ENCODE measurements around the gene DENND5B.

The DENND5B gene

GRCh38 chr12:31522607-31523006, 68.3 kb downstream of the DENND5B start:
- Histone ChIP-seq H3K4me3 (ENCODE audit: low read length in 2 of 2) (no peak overlapping the region), H3K4me1 (ENCODE audit: control insufficient read depth, insufficient read depth, low read length) (no peaks in the 10 kb centered on the region), H3K27ac (ENCODE audit: low read length) (no peak overlapping the region), H3K27me3 (ENCODE audit: control insufficient read depth in 1 of 2, insufficient read depth in 2 of 2, low read length in 2 of 2) (no peaks in the 10 kb centered on the region), H3K9ac (ENCODE audit: low read length in 2 of 2) (no peak overlapping the region), H3K9me3 (ENCODE audit: control insufficient read depth in 2 of 2, low read length in 2 of 2) (no peaks in the 10 kb centered on the region), H3K36me3 (ENCODE audit: control insufficient read depth in 2 of 2, insufficient read depth in 2 of 2, low read length in 2 of 2) (no peaks in the 10 kb centered on the region)

GRCh38 chr12:31521964-31522363, 69.0 kb downstream of the DENND5B start:
- H3K27me3 ChIP-seq (ENCODE audit: control insufficient read depth in 1 of 2, insufficient read depth in 2 of 2, low read length in 2 of 2) = no peaks in the 10 kb centered on the region
- no peak overlapping the region for H3K9ac ChIP-seq (ENCODE audit: low read length in 2 of 2)
- no peaks in the 10 kb centered on the region for H3K4me1 ChIP-seq (ENCODE audit: control insufficient read depth, insufficient read depth, low read length)
- no peaks in the 10 kb centered on the region for H3K36me3 ChIP-seq (ENCODE audit: control insufficient read depth in 2 of 2, insufficient read depth in 2 of 2, low read length in 2 of 2)
- H3K27ac ChIP-seq (ENCODE audit: low read length) = no peak overlapping the region
- no peak overlapping the region for H3K4me3 ChIP-seq (ENCODE audit: low read length in 2 of 2)
- H3K9me3 ChIP-seq (ENCODE audit: control insufficient read depth in 2 of 2, low read length in 2 of 2) = no peaks in the 10 kb centered on the region

- H3K4me1 ChIP-seq (ENCODE audit: control insufficient read depth, insufficient read depth, low read length) = no peaks in the 10 kb centered on the region
Measured at GRCh38 chr12:31519511-31519910, 71.4 kb downstream of the DENND5B start.

GRCh38 chr12:31518680-31519227, 72.2 kb downstream of the DENND5B start:
- no peaks in the 10 kb centered on the region for H3K9me3 ChIP-seq (ENCODE audit: control insufficient read depth in 2 of 2, low read length in 2 of 2)
- H3K27ac ChIP-seq (ENCODE audit: low read length) = no peak overlapping the region
- no peaks in the 10 kb centered on the region for H3K4me1 ChIP-seq (ENCODE audit: control insufficient read depth, insufficient read depth, low read length)
- H3K9ac ChIP-seq (ENCODE audit: low read length in 2 of 2) = no peak overlapping the region
- H3K36me3 ChIP-seq (ENCODE audit: control insufficient read depth in 2 of 2, insufficient read depth in 2 of 2, low read length in 2 of 2) = no peaks in the 10 kb centered on the region
- H3K4me3 ChIP-seq (ENCODE audit: low read length in 2 of 2) = no peak overlapping the region
- H3K27me3 ChIP-seq (ENCODE audit: control insufficient read depth in 1 of 2, insufficient read depth in 2 of 2, low read length in 2 of 2) = no peaks in the 10 kb centered on the region

More at GRCh38 chr12:31519511-31519910, 71.4 kb downstream of the DENND5B start:
- Histone ChIP-seq H3K4me3 (ENCODE audit: low read length in 2 of 2) (no peak overlapping the region), H3K9ac (ENCODE audit: low read length in 2 of 2) (no peak overlapping the region), H3K27ac (ENCODE audit: low read length) (no peak overlapping the region), H3K36me3 (ENCODE audit: control insufficient read depth in 2 of 2, insufficient read depth in 2 of 2, low read length in 2 of 2) (no peaks in the 10 kb centered on the region), H3K9me3 (ENCODE audit: control insufficient read depth in 2 of 2, low read length in 2 of 2) (no peaks in the 10 kb centered on the region), H3K27me3 (ENCODE audit: control insufficient read depth in 1 of 2, insufficient read depth in 2 of 2, low read length in 2 of 2) (no peaks in the 10 kb centered on the region)

- Histone ChIP-seq H3K9ac (ENCODE audit: low read length in 2 of 2) (no peak overlapping the region), H3K27me3 (ENCODE audit: control insufficient read depth in 1 of 2, insufficient read depth in 2 of 2, low read length in 2 of 2) (no peaks in the 10 kb centered on the region), H3K4me3 (ENCODE audit: low read length in 2 of 2) (no peak overlapping the region), H3K4me1 (ENCODE audit: control insufficient read depth, insufficient read depth, low read length) (no peaks in the 10 kb centered on the region), H3K27ac (ENCODE audit: low read length) (no peak overlapping the region), H3K36me3 (ENCODE audit: control insufficient read depth in 2 of 2, insufficient read depth in 2 of 2, low read length in 2 of 2) (no peaks in the 10 kb centered on the region), H3K9me3 (ENCODE audit: control insufficient read depth in 2 of 2, low read length in 2 of 2) (no peaks in the 10 kb centered on the region)
Measured at GRCh38 chr12:31517994-31518393, 72.9 kb downstream of the DENND5B start.

GRCh38 chr12:31516702-31517101, 74.2 kb downstream of the DENND5B start:
- H3K4me3 ChIP-seq (ENCODE audit: low read length in 2 of 2) = no peak overlapping the region
- no peaks in the 10 kb centered on the region for H3K9me3 ChIP-seq (ENCODE audit: control insufficient read depth in 2 of 2, low read length in 2 of 2)
- no peaks in the 10 kb centered on the region for H3K4me1 ChIP-seq (ENCODE audit: control insufficient read depth, insufficient read depth, low read length)
- no peak overlapping the region for H3K27ac ChIP-seq (ENCODE audit: low read length)
- H3K36me3 ChIP-seq (ENCODE audit: control insufficient read depth in 2 of 2, insufficient read depth in 2 of 2, low read length in 2 of 2) = no peaks in the 10 kb centered on the region
- no peaks in the 10 kb centered on the region for H3K27me3 ChIP-seq (ENCODE audit: control insufficient read depth in 1 of 2, insufficient read depth in 2 of 2, low read length in 2 of 2)
- no peak overlapping the region for H3K9ac ChIP-seq (ENCODE audit: low read length in 2 of 2)

- peaks cover 5% of the 10 kb centered on the region for H3K4me1 ChIP-seq (ENCODE audit: control insufficient read depth, insufficient read depth, low read length)
- no peaks in the 10 kb centered on the region for H3K36me3 ChIP-seq (ENCODE audit: control insufficient read depth in 2 of 2, insufficient read depth in 2 of 2, low read length in 2 of 2)
- H3K9me3 ChIP-seq (ENCODE audit: control insufficient read depth in 2 of 2, low read length in 2 of 2) = no peaks in the 10 kb centered on the region
- no peak overlapping the region for H3K9ac ChIP-seq (ENCODE audit: low read length in 2 of 2)
- no peak overlapping the region for H3K27ac ChIP-seq (ENCODE audit: low read length)
- H3K4me3 ChIP-seq (ENCODE audit: low read length in 2 of 2) = no peak overlapping the region
- H3K27me3 ChIP-seq (ENCODE audit: control insufficient read depth in 1 of 2, insufficient read depth in 2 of 2, low read length in 2 of 2) = no peaks in the 10 kb centered on the region
Measured at GRCh38 chr12:31514912-31515311, 76.0 kb downstream of the DENND5B start.

- Histone ChIP-seq H3K9ac (ENCODE audit: low read length in 2 of 2) (no peak overlapping the region), H3K9me3 (ENCODE audit: control insufficient read depth in 2 of 2, low read length in 2 of 2) (no peaks in the 10 kb centered on the region), H3K27ac (ENCODE audit: low read length) (no peak overlapping the region), H3K4me3 (ENCODE audit: low read length in 2 of 2) (no peak overlapping the region), H3K27me3 (ENCODE audit: control insufficient read depth in 1 of 2, insufficient read depth in 2 of 2, low read length in 2 of 2) (no peaks in the 10 kb centered on the region), H3K36me3 (ENCODE audit: control insufficient read depth in 2 of 2, insufficient read depth in 2 of 2, low read length in 2 of 2) (no peaks in the 10 kb centered on the region), H3K4me1 (ENCODE audit: control insufficient read depth, insufficient read depth, low read length) (peaks cover 7% of the 10 kb centered on the region)
Measured at GRCh38 chr12:31510034-31510433, 80.9 kb downstream of the DENND5B start.

GRCh38 chr12:31508436-31509150, 82.3 kb downstream of the DENND5B start:
- no peaks in the 10 kb centered on the region for H3K36me3 ChIP-seq (ENCODE audit: control insufficient read depth in 2 of 2, insufficient read depth in 2 of 2, low read length in 2 of 2)

GRCh38 chr12:31507966-31508365, 83.0 kb downstream of the DENND5B start:
- Histone ChIP-seq H3K4me3 (ENCODE audit: low read length in 2 of 2) (no peak overlapping the region), H3K36me3 (ENCODE audit: control insufficient read depth in 2 of 2, insufficient read depth in 2 of 2, low read length in 2 of 2) (no peaks in the 10 kb centered on the region), H3K27me3 (ENCODE audit: control insufficient read depth in 1 of 2, insufficient read depth in 2 of 2, low read length in 2 of 2) (no peaks in the 10 kb centered on the region), H3K9ac (ENCODE audit: low read length in 2 of 2) (no peak overlapping the region), H3K9me3 (ENCODE audit: control insufficient read depth in 2 of 2, low read length in 2 of 2) (peaks cover 2 to 3% of the 10 kb centered on the region in 2 donors), H3K27ac (ENCODE audit: low read length) (no peak overlapping the region), H3K4me1 (ENCODE audit: control insufficient read depth, insufficient read depth, low read length) (peaks cover 7% of the 10 kb centered on the region)

More at GRCh38 chr12:31508436-31509150, 82.3 kb downstream of the DENND5B start:
- Histone ChIP-seq H3K27ac (ENCODE audit: low read length) (no peak overlapping the region), H3K4me1 (ENCODE audit: control insufficient read depth, insufficient read depth, low read length) (peaks cover 7% of the 10 kb centered on the region), H3K4me3 (ENCODE audit: low read length in 2 of 2) (no peak overlapping the region), H3K9me3 (ENCODE audit: control insufficient read depth in 2 of 2, low read length in 2 of 2) (peaks cover 2 to 3% of the 10 kb centered on the region in 2 donors), H3K27me3 (ENCODE audit: control insufficient read depth in 1 of 2, insufficient read depth in 2 of 2, low read length in 2 of 2) (no peaks in the 10 kb centered on the region), H3K9ac (ENCODE audit: low read length in 2 of 2) (no peak overlapping the region)
